Measurements from ENCODE around the gene EPN1. TPM values are rescaled to one million over a fixed set of nuclear protein-coding genes. Genes with fewer than 3 reads are reported as not detected.

Gene EPN1
- polyA plus RNA-seq, 1 of the 3 experiments (the other 2 are of a cell fraction): 134 TPM

DNA sequence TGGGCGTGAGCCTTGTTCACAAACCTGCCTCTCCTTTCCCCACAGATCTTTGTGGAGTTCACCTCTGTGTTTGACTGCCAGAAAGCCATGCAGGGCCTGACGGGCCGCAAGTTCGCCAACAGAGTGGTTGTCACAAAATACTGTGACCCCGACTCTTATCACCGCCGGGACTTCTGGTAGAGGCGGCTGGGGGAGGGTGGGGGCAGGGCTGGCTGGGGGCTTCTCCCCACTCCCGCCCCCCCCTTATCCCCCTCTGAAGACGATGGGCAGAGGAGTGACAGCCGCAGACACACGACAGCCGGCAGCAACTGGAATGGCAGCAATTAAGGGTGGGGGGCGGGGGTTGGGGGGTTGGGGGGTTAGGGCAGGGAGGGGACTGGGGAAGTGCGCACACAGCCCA is 1.1 kb upstream of the EPN1 start:
- no peak overlapping the region for H3K9ac ChIP-seq
- peak overlapping the region; percentile 7 to 33; a peak in 3 of 4 replicates for H3K27ac ChIP-seq (ENCODE audit: low read depth in 2 of 2, low read length in 1 of 2)
- H3K4me3 ChIP-seq (ENCODE audit: low read depth in 2 of 2, low read length in 1 of 2): peak overlapping the region in 1 of 2 experiments; percentile 96; a peak in 2 of 4 replicates
- no peak overlapping the region for H2AFZ ChIP-seq (ENCODE audit: low read depth)
- no peak for TF ChIP-seq FOXJ3 (CRISPR knock-in tag; IDR thresholded peaks at IDR 0.05)
- TF ChIP-seq, protein P1, sequence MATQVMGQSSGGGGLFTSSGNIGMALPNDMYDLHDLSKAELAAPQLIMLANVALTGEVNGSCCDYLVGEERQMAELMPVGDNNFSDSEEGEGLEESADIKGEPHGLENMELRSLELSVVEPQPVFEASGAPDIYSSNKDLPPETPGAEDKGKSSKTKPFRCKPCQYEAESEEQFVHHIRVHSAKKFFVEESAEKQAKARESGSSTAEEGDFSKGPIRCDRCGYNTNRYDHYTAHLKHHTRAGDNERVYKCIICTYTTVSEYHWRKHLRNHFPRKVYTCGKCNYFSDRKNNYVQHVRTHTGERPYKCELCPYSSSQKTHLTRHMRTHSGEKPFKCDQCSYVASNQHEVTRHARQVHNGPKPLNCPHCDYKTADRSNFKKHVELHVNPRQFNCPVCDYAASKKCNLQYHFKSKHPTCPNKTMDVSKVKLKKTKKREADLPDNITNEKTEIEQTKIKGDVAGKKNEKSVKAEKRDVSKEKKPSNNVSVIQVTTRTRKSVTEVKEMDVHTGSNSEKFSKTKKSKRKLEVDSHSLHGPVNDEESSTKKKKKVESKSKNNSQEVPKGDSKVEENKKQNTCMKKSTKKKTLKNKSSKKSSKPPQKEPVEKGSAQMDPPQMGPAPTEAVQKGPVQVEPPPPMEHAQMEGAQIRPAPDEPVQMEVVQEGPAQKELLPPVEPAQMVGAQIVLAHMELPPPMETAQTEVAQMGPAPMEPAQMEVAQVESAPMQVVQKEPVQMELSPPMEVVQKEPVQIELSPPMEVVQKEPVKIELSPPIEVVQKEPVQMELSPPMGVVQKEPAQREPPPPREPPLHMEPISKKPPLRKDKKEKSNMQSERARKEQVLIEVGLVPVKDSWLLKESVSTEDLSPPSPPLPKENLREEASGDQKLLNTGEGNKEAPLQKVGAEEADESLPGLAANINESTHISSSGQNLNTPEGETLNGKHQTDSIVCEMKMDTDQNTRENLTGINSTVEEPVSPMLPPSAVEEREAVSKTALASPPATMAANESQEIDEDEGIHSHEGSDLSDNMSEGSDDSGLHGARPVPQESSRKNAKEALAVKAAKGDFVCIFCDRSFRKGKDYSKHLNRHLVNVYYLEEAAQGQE (IDR thresholded peaks at IDR 0.05; ENCODE audit: low read depth, low read length): no peak
- H3K9me3 ChIP-seq: no peaks in the 10 kb centered on the region
- POLR2A ChIA-PET: no interaction called here
- H3K79me2 ChIP-seq (ENCODE audit: insufficient read depth): peaks cover 87% of the 10 kb centered on the region
- CTCF ChIA-PET: interaction anchor here (1.8 to 2.1 kb wide), 2 partner anchors 11 to 17 kb away, joined by 8 to 9 read pairs; no protein-coding TSS in a partner anchor
- peaks cover 7 to 28% of the 10 kb centered on the region in 2 experiments; a peak in 3 of 4 replicates for H3K4me1 ChIP-seq (ENCODE audit: control insufficient read depth in 1 of 2, insufficient read depth in 2 of 2, low read depth in 1 of 2, low read length in 1 of 2)
- peaks cover 19 to 46% of the 10 kb centered on the region in 2 experiments for H3K36me3 ChIP-seq (replicated peaks in 1 of 2; ENCODE audit: control insufficient read depth in 1 of 2, insufficient read depth in 2 of 2, low read length in 1 of 2)
- no peaks in the 10 kb centered on the region for H3K27me3 ChIP-seq (ENCODE audit: insufficient read depth)
- peaks cover 38% of the 10 kb centered on the region for H3F3A ChIP-seq (replicated peaks; ENCODE audit: insufficient read depth)
- peaks cover 78% of the 10 kb centered on the region for H4K20me1 ChIP-seq (ENCODE audit: insufficient read depth)
- H3K9me2 ChIP-seq: no peaks in the 10 kb centered on the region
- DNase-seq: no peak
- WGBS (ENCODE audit: low lambda C conversion rate): 76% methylated on average over 9 of the region's 15 CpGs
- 0 out of 2 replicates have a peak overlapping the region, but pooled peaks have one; percentile 97 for H3K4me2 ChIP-seq

DNA sequence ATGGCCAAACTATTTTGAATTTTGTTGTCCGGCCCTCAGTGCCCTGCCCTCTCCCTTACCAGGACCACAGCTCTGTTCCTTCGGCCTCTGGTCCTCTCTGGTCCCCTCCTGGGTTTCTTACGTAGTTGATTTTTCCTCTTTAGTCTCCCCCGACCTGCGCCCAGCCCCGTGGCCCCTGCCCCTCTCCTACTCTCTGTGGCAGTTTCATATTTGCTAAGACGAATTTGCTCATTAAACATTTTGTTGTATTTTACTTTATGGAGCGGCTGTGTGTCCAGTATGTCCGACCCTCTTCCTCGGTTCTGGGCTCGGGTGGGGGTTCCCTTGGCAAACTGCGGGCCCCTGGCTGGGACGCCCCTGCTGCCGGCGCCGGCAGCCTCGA is 576 bp upstream of the EPN1 start:
- Histone ChIP-seq H3K4me1 (ENCODE audit: control insufficient read depth in 1 of 2, insufficient read depth in 2 of 2, low read depth in 1 of 2, low read length in 1 of 2) (peaks cover 7 to 28% of the 10 kb centered on the region in 2 experiments; a peak in 3 of 4 replicates), H3K9me2 (no peaks in the 10 kb centered on the region), H3K9me3 (no peaks in the 10 kb centered on the region), H4K20me1 (ENCODE audit: insufficient read depth) (peaks cover 78% of the 10 kb centered on the region), H3F3A (replicated peaks; ENCODE audit: insufficient read depth) (peaks cover 38% of the 10 kb centered on the region), H3K79me2 (ENCODE audit: insufficient read depth) (peaks cover 87% of the 10 kb centered on the region), H3K27ac (ENCODE audit: low read depth in 2 of 2, low read length in 1 of 2) (peak overlapping the region; percentile 7 to 74), H3K4me3 (ENCODE audit: low read depth in 2 of 2, low read length in 1 of 2) (peak overlapping the region; percentile 74 to 96), H3K4me2 (peak overlapping the region; percentile 97), H3K36me3 (replicated peaks in 1 of 2; ENCODE audit: control insufficient read depth in 1 of 2, insufficient read depth in 2 of 2, low read length in 1 of 2) (peaks cover 21 to 46% of the 10 kb centered on the region in 2 experiments), H2AFZ (ENCODE audit: low read depth) (no peak overlapping the region), H3K9ac (peak overlapping the region; percentile 87; the same call in 1 of the 2 replicates), H3K27me3 (ENCODE audit: insufficient read depth) (no peaks in the 10 kb centered on the region)
- TF ChIP-seq RCOR1 (IDR thresholded peaks at IDR 0.05; ENCODE audit: low read length) (no peak), RXRA (IDR thresholded peaks at IDR 0.05; ENCODE audit: borderline replicate concordance, low read depth) (no peak), TAF1 (IDR thresholded peaks at IDR 0.05; ENCODE audit: borderline replicate concordance, low read depth, low read length) (no peak), ELF1 (IDR thresholded peaks at IDR 0.05) (no peak), NRF1 (IDR thresholded peaks at IDR 0.05; ENCODE audit: low read depth, low read length) (no peak), CHD2 (IDR thresholded peaks at IDR 0.05; ENCODE audit: low read length, partially characterized antibody) (no peak), FOXJ3 (CRISPR knock-in tag; IDR thresholded peaks at IDR 0.05) (no peak), FOSL2 (IDR thresholded peaks at IDR 0.05; ENCODE audit: borderline replicate concordance, low read depth) (no peak), POLR2AphosphoS5 (IDR thresholded peaks at IDR 0.05; ENCODE audit: low read depth, low read length) (no peak), EZH2phosphoT487 (IDR thresholded peaks at IDR 0.05; ENCODE audit: borderline replicate concordance, low read depth) (no peak), MEF2A (IDR thresholded peaks at IDR 0.05; ENCODE audit: borderline replicate concordance, low read depth) (no peak)
- TF ChIP-seq, protein P2, sequence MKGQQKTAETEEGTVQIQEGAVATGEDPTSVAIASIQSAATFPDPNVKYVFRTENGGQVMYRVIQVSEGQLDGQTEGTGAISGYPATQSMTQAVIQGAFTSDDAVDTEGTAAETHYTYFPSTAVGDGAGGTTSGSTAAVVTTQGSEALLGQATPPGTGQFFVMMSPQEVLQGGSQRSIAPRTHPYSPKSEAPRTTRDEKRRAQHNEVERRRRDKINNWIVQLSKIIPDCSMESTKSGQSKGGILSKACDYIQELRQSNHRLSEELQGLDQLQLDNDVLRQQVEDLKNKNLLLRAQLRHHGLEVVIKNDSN (IDR thresholded peaks at IDR 0.05; ENCODE audit: borderline replicate concordance, low read depth): no peak
- TF ChIP-seq, protein P3, sequence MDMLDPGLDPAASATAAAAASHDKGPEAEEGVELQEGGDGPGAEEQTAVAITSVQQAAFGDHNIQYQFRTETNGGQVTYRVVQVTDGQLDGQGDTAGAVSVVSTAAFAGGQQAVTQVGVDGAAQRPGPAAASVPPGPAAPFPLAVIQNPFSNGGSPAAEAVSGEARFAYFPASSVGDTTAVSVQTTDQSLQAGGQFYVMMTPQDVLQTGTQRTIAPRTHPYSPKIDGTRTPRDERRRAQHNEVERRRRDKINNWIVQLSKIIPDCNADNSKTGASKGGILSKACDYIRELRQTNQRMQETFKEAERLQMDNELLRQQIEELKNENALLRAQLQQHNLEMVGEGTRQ (IDR thresholded peaks at IDR 0.05; ENCODE audit: borderline replicate concordance, low read depth, low read length): no peak
- TF ChIP-seq, protein P4, sequence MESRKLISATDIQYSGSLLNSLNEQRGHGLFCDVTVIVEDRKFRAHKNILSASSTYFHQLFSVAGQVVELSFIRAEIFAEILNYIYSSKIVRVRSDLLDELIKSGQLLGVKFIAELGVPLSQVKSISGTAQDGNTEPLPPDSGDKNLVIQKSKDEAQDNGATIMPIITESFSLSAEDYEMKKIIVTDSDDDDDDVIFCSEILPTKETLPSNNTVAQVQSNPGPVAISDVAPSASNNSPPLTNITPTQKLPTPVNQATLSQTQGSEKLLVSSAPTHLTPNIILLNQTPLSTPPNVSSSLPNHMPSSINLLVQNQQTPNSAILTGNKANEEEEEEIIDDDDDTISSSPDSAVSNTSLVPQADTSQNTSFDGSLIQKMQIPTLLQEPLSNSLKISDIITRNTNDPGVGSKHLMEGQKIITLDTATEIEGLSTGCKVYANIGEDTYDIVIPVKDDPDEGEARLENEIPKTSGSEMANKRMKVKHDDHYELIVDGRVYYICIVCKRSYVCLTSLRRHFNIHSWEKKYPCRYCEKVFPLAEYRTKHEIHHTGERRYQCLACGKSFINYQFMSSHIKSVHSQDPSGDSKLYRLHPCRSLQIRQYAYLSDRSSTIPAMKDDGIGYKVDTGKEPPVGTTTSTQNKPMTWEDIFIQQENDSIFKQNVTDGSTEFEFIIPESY (IDR thresholded peaks at IDR 0.05; ENCODE audit: borderline replicate concordance, low read depth): no peak
- TF ChIP-seq, protein P5, sequence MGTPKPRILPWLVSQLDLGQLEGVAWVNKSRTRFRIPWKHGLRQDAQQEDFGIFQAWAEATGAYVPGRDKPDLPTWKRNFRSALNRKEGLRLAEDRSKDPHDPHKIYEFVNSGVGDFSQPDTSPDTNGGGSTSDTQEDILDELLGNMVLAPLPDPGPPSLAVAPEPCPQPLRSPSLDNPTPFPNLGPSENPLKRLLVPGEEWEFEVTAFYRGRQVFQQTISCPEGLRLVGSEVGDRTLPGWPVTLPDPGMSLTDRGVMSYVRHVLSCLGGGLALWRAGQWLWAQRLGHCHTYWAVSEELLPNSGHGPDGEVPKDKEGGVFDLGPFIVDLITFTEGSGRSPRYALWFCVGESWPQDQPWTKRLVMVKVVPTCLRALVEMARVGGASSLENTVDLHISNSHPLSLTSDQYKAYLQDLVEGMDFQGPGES (IDR thresholded peaks at IDR 0.05; ENCODE audit: low read depth, low read length): no peak
- TF ChIP-seq, protein P6, sequence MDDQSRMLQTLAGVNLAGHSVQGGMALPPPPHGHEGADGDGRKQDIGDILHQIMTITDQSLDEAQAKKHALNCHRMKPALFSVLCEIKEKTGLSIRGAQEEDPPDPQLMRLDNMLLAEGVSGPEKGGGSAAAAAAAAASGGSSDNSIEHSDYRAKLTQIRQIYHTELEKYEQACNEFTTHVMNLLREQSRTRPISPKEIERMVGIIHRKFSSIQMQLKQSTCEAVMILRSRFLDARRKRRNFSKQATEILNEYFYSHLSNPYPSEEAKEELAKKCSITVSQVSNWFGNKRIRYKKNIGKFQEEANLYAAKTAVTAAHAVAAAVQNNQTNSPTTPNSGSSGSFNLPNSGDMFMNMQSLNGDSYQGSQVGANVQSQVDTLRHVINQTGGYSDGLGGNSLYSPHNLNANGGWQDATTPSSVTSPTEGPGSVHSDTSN (IDR thresholded peaks at IDR 0.05): no peak
- 14% methylated on average over 17 of the region's 17 CpGs for WGBS (ENCODE audit: low lambda C conversion rate)
- no peak for DNase-seq
- ChIA-PET POLR2A (no interaction called here), CTCF (interaction anchor here (0.8 to 2.1 kb wide), 3 partner anchors 11 to 42 kb away, joined by 3 to 9 read pairs (median 8); no protein-coding TSS in a partner anchor)

Data from SK-N-SH (cell line).